HG03066 (cell line): ENCODE results near the gene ENOX2.
"Not testable (repeated sequence)": the region's sequence is repeated elsewhere in the genome, so short reads cannot be mapped to it uniquely, and the experiment has no call there.

ENCODE experiments used
- ATAC-seq: cut with Tn5 transposase; IDR thresholded peaks from one replicate; pipeline ENCODE4 v1.9.1; 2021; ENCODE audit warnings: low read depth; ENCODE audit not compliant: unreplicated experiment

Gene ENOX2

GRCh38 chrX:130902783-130903613 lies at the start of gene ENOX2:
TSS of gene ENOX2 (minus strand) at chrX:130903209. CDS start at chrX:130703216, 199,993 bp downstream.
- peak; percentile 97 for ATAC-seq

GRCh38 chrX:130952266-130953043 lies 49.4 kb upstream of the ENOX2 start:
- peak; percentile 90 for ATAC-seq

- ATAC-seq, result no peak
Observed at GRCh38 chrX:130944230-130944629, 41.2 kb upstream of the ENOX2 start.

GRCh38 chrX:130937101-130937500 lies 34.1 kb upstream of the ENOX2 start:
- no peak for ATAC-seq

- no peak for ATAC-seq
Observed at GRCh38 chrX:130933358-130933757, 30.3 kb upstream of the ENOX2 start.

GRCh38 chrX:130920405-130920804 lies 17.4 kb upstream of the ENOX2 start:
- ATAC-seq, result not testable (repeated sequence)

GRCh38 chrX:130919676-130920075 lies 16.7 kb upstream of the ENOX2 start:
- not testable (repeated sequence) for ATAC-seq

- ATAC-seq, result not testable (repeated sequence)
Observed at GRCh38 chrX:130918498-130918897, 15.5 kb upstream of the ENOX2 start.

GRCh38 chrX:130916636-130917422 lies 13.8 kb upstream of the ENOX2 start:
- no peak for ATAC-seq

- ATAC-seq, result no peak
Observed at GRCh38 chrX:130915302-130915701, 12.3 kb upstream of the ENOX2 start.

GRCh38 chrX:130909469-130910136 lies 6.6 kb upstream of the ENOX2 start:
- no peak for ATAC-seq

GRCh38 chrX:130906776-130907175 lies 3.8 kb upstream of the ENOX2 start:
- no peak for ATAC-seq

GRCh38 chrX:130902446-130902782 lies 595 bp downstream of the ENOX2 start:
- ATAC-seq, result no peak

GRCh38 chrX:130896802-130897501 lies 6.1 kb downstream of the ENOX2 start:
- no peak for ATAC-seq

- no peak for ATAC-seq
Observed at GRCh38 chrX:130896026-130896425, 7.0 kb downstream of the ENOX2 start.

- no peak for ATAC-seq
Observed at GRCh38 chrX:130895299-130895698, 7.7 kb downstream of the ENOX2 start.

- ATAC-seq, result no peak
Observed at GRCh38 chrX:130893356-130894085, 9.5 kb downstream of the ENOX2 start.

- no peak for ATAC-seq
Observed at GRCh38 chrX:130887376-130887775, 15.6 kb downstream of the ENOX2 start.

- no peak for ATAC-seq
Observed at GRCh38 chrX:130885996-130886395, 17.0 kb downstream of the ENOX2 start.
